DND-41 (cell line): ENCODE results near the gene ATP2C1.

Experiments
- CTCF ChIP-seq: IDR thresholded peaks from 2 replicates; pipeline ENCODE4 v1.5.1; 2012; ENCODE audit warnings: borderline replicate concordance, low read length, moderate library complexity, mild to moderate bottlenecking; ENCODE audit not compliant: poor library complexity, severe bottlenecking; ENCODE audit errors: extremely low read depth
- EZH2 ChIP-seq: IDR thresholded peaks from 3 replicates; pipeline ENCODE4 v1.6.1; 2012; ENCODE audit warnings: borderline replicate concordance, low read depth, mild to moderate bottlenecking, moderate library complexity, low read length, inconsistent platforms; ENCODE audit not compliant: severe bottlenecking

GRCh38 chr3:130903412-130903908 is 9.6 kb downstream of the ATP2C1 start:
- TF ChIP-seq CTCF (no peak), EZH2 (no peak)
